DND-41 (cell line): ENCODE results near the gene PIEZO2.

Experiments used
- ATAC-seq: fragments of 200-7000 bp; cut with Tn5 transposase; 3 replicates; pipeline ENCODE4 v1.9.1; 2021; ENCODE audit warnings: low read depth; ENCODE audit not compliant: insufficient read depth
- DNase-seq: peaks from one replicate; pipeline ENCODE4 v3.0.0-alpha.2; 2020
- H2AFZ ChIP-seq: 2 replicates; pipeline ENCODE4 v1.6.0; 2012; ENCODE audit warnings: low read depth, low read length
- H3K27ac ChIP-seq: 2 replicates; pipeline ENCODE4 v1.5.1; 2012; ENCODE audit warnings: low read length, inconsistent platforms
- H3K27me3 ChIP-seq: fragments of 200-600 bp; sonication (generic); 2 replicates; pipeline ENCODE4 v1.6.0; 2012; ENCODE audit warnings: low read length, mild to moderate bottlenecking, inconsistent platforms; ENCODE audit not compliant: insufficient read depth, poor library complexity
- H3K36me3 ChIP-seq: 2 replicates; pipeline ENCODE4 v1.5.1; 2012; ENCODE audit warnings: low read length, inconsistent platforms; ENCODE audit not compliant: insufficient read depth
- H3K4me1 ChIP-seq: 2 replicates; pipeline ENCODE4 v1.5.1; 2012; ENCODE audit warnings: mild to moderate bottlenecking, low read length; ENCODE audit not compliant: insufficient read depth
- H3K4me2 ChIP-seq: 2 replicates; pipeline ENCODE4 v1.6.0; 2012; ENCODE audit warnings: mild to moderate bottlenecking, moderate library complexity, low read length, inconsistent platforms; ENCODE audit not compliant: insufficient read depth
- H3K4me3 ChIP-seq, 2 experiments: fragments of 200-600 bp in 1 of 2; shearing (Covaris generic) in 1 of 2; 2 replicates each; pipeline ENCODE4 v1.5.1; 2012 to 2016; ENCODE audit warnings: inconsistent platforms in 2 of 2, low read length in 2 of 2, mild to moderate bottlenecking in 2 of 2, low read depth in 1 of 2, moderate library complexity in 1 of 2
- H3K79me2 ChIP-seq: 2 replicates; pipeline ENCODE4 v1.6.0; 2012; ENCODE audit warnings: low read length, inconsistent platforms; ENCODE audit not compliant: insufficient read depth
- H3K9ac ChIP-seq: 2 replicates; pipeline ENCODE4 v1.6.0; 2012; ENCODE audit warnings: low read depth, mild to moderate bottlenecking, inconsistent platforms, low read length, moderate library complexity
- H3K9me3 ChIP-seq: 2 replicates; pipeline ENCODE4 v1.5.1; 2012; ENCODE audit warnings: low read length, moderate library complexity, mild to moderate bottlenecking, inconsistent platforms; ENCODE audit not compliant: insufficient read depth, severe bottlenecking
- H4K20me1 ChIP-seq: 2 replicates; pipeline ENCODE4 v1.6.0; 2012; ENCODE audit warnings: low read length; ENCODE audit not compliant: insufficient read depth
- EZH2 ChIP-seq: IDR thresholded peaks from 3 replicates; pipeline ENCODE4 v1.6.1; 2012; ENCODE audit warnings: borderline replicate concordance, low read depth, mild to moderate bottlenecking, moderate library complexity, low read length, inconsistent platforms; ENCODE audit not compliant: severe bottlenecking
- TF ChIP-seq, protein P1 (sequence below): IDR thresholded peaks from 2 replicates; pipeline ENCODE4 v1.5.1; 2012; ENCODE audit warnings: borderline replicate concordance, low read length, moderate library complexity, mild to moderate bottlenecking; ENCODE audit not compliant: poor library complexity, severe bottlenecking; ENCODE audit errors: extremely low read depth

The PIEZO2 gene

DNA sequence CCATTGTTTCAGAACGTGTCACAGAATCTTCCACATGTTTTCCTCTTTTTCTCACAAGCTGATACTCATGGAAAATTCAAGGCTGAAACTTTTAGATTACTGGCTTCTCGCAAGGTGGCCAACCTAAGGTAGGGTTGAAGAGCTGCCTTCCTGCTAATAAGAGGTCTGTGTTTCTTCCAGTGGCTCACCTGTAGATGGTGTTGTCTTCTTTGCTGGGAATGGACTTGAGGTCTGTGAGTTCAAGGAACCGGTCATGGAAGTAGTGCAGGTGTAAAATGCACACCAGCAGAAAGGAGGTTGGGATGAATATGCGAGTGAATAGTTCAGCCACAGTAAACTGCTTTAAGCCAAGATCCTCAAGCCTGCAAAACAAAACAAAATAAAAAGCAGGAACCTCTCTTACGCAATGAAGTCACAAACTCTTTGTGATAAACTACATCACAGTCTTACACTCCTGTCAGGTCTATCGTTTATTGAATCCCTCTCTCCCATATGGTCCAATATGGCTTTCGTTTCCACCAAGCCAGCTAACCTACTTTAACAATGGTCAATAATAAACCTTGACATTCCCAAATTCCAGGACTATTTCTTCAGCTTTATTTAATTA lies 364.7 kb downstream of the PIEZO2 start:
- no peak for ATAC-seq
- DNase-seq = no peak
- Histone ChIP-seq H3K27me3 (peaks cover 16% of the 10 kb centered on the region), H3K36me3 (no peaks in the 10 kb centered on the region), H3K79me2 (no peaks in the 10 kb centered on the region), H3K4me1 (peaks cover 7% of the 10 kb centered on the region; the same call in 1 of the 2 replicates), H3K4me3 (no peak overlapping the region), H3K9me3 (no peaks in the 10 kb centered on the region), H2AFZ (no peak overlapping the region), H3K27ac (no peak overlapping the region), H3K9ac (no peak overlapping the region), H4K20me1 (no peaks in the 10 kb centered on the region), H3K4me2 (no peak overlapping the region)
- no peak for TF ChIP-seq EZH2
- TF ChIP-seq, protein P1, sequence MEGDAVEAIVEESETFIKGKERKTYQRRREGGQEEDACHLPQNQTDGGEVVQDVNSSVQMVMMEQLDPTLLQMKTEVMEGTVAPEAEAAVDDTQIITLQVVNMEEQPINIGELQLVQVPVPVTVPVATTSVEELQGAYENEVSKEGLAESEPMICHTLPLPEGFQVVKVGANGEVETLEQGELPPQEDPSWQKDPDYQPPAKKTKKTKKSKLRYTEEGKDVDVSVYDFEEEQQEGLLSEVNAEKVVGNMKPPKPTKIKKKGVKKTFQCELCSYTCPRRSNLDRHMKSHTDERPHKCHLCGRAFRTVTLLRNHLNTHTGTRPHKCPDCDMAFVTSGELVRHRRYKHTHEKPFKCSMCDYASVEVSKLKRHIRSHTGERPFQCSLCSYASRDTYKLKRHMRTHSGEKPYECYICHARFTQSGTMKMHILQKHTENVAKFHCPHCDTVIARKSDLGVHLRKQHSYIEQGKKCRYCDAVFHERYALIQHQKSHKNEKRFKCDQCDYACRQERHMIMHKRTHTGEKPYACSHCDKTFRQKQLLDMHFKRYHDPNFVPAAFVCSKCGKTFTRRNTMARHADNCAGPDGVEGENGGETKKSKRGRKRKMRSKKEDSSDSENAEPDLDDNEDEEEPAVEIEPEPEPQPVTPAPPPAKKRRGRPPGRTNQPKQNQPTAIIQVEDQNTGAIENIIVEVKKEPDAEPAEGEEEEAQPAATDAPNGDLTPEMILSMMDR = no peak

DNA sequence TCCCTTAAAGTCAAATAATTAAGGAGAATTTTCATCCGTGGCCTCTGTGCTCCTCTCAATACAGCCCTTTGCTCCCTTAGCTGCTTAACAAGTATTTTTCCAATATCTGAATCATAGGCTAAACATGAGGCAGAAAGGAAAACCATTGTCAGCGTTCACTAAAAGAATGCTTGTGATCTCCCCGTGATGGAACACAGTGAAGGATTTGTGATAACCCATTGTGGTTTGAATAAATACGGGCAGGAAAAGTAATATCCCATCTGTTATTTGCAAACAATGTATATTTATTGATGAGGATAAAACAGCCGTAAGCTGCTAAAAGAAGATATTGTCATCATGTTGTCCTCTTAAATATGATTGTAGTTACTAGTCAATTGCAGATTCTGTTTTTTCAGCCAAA lies 365.4 kb downstream of the PIEZO2 start:
- no peak for TF ChIP-seq EZH2
- TF ChIP-seq, protein P1 = no peak
- Histone ChIP-seq H3K9me3 (no peaks in the 10 kb centered on the region), H3K27ac (no peak overlapping the region), H2AFZ (no peak overlapping the region), H3K4me1 (peaks cover 7% of the 10 kb centered on the region; the same call in 1 of the 2 replicates), H3K4me3 (no peak overlapping the region), H3K27me3 (peaks cover 16% of the 10 kb centered on the region), H3K9ac (no peak overlapping the region), H4K20me1 (no peaks in the 10 kb centered on the region), H3K36me3 (no peaks in the 10 kb centered on the region), H3K4me2 (no peak overlapping the region), H3K79me2 (no peaks in the 10 kb centered on the region)
- ATAC-seq (no peak), DNase-seq (no peak)

DNA sequence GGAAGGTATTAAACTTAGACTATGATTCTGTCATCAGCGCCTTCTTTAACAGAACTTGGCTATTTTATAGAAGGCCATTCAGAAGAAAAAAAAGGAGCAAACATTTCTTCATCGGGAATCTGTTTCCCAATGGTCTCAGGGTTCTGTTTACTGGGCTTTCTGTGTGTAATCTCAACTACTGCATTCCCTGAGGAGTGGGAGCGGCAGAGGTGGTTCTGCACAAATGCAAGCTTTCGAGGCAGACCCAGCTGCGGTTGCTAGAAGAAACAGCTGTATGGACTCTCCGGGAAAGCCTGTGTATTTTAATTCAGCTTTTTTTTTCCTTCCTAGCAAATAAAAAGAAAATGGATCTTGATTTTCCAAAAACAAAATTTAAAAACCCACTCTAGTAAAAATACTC lies 372.9 kb downstream of the PIEZO2 start:
- H3K4me3 ChIP-seq = no peak overlapping the region
- ATAC-seq (no peak), DNase-seq (no peak)
- H3K4me1 ChIP-seq = no peaks in the 10 kb centered on the region
- H3K4me2 ChIP-seq = no peak overlapping the region
- no peaks in the 10 kb centered on the region for H4K20me1 ChIP-seq
- H3K79me2 ChIP-seq = no peaks in the 10 kb centered on the region
- peaks cover 14% of the 10 kb centered on the region for H3K27me3 ChIP-seq
- no peak overlapping the region for H3K27ac ChIP-seq
- no peak overlapping the region for H3K9ac ChIP-seq
- no peaks in the 10 kb centered on the region for H3K9me3 ChIP-seq
- no peaks in the 10 kb centered on the region for H3K36me3 ChIP-seq
- H2AFZ ChIP-seq = no peak overlapping the region
- TF ChIP-seq EZH2 = no peak
- TF ChIP-seq, protein P1 = no peak
